Neural cell (in vitro differentiated cells): ENCODE measurements around the gene SYT6. TPM values are rescaled to one million over a fixed set of nuclear protein-coding genes. Genes with fewer than 3 reads are reported as not detected.

Source experiments
- H2AFZ ChIP-seq: fragments of 200-600, 300-800 bp; sonication (generic), shearing (Covaris generic); 2 replicates; pipeline ENCODE4 v1.6.0; 2014; ENCODE audit warnings: low read depth, mild to moderate bottlenecking, antibody characterized with exemption, low read length, moderate library complexity
- H3F3A ChIP-seq: fragments of 200-600 bp; shearing (Covaris generic); 2 replicates; pipeline ENCODE4 v1.6.1; 2016; ENCODE audit warnings: mild to moderate bottlenecking, moderate library complexity, mixed read lengths, antibody characterized with exemption, low read length; ENCODE audit not compliant: insufficient read depth, poor library complexity, severe bottlenecking
- H3K27ac ChIP-seq: fragments of 200-600, 300-800 bp; sonication (generic), shearing (Covaris generic); 2 replicates; pipeline ENCODE4 v1.5.1; 2014; ENCODE audit warnings: mild to moderate bottlenecking, low read length, moderate library complexity
- H3K27me3 ChIP-seq: fragments of 300-800, 200-600 bp; sonication (generic), shearing (Covaris generic); 2 replicates; pipeline ENCODE4 v1.6.0; 2014; ENCODE audit warnings: mild to moderate bottlenecking, low read depth, low read length, moderate library complexity; ENCODE audit not compliant: insufficient read depth
- H3K36me3 ChIP-seq: fragments of 300-800, 200-600 bp; sonication (generic), shearing (Covaris generic); 2 replicates; pipeline ENCODE4 v1.5.1; 2014; ENCODE audit warnings: mild to moderate bottlenecking, antibody characterized with exemption, low read length, moderate library complexity; ENCODE audit not compliant: insufficient read depth
- H3K4me2 ChIP-seq: fragments of 300-800, 200-600 bp; sonication (generic), shearing (Covaris generic); 2 replicates; pipeline ENCODE4 v1.6.0; 2014; ENCODE audit warnings: mild to moderate bottlenecking, low read length
- H3K4me3 ChIP-seq: fragments of 300-800, 200-600 bp; sonication (generic), shearing (Covaris generic); 2 replicates; pipeline ENCODE4 v1.5.1; 2014; ENCODE audit warnings: mild to moderate bottlenecking, low read length, moderate library complexity
- H3K79me2 ChIP-seq: fragments of 200-600 bp; shearing (Covaris generic); replicated peaks from 2 replicates; pipeline ENCODE4 v1.6.0; 2014; ENCODE audit warnings: mild to moderate bottlenecking, low read length, moderate library complexity; ENCODE audit not compliant: insufficient read depth
- H3K9ac ChIP-seq: fragments of 300-800, 200-600 bp; sonication (generic), shearing (Covaris generic); 2 replicates; pipeline ENCODE4 v1.6.1; 2016; ENCODE audit warnings: mild to moderate bottlenecking, low read length, mixed read lengths
- H3K9me2 ChIP-seq: fragments of 200-600 bp; shearing (Covaris generic); 2 replicates; pipeline ENCODE4 v1.6.1; 2016; ENCODE audit warnings: mild to moderate bottlenecking, low read length, mixed read lengths; ENCODE audit not compliant: insufficient read depth
- H3K9me3 ChIP-seq: fragments of 200-600, 300-800 bp; sonication (generic), shearing (Covaris generic); 2 replicates; pipeline ENCODE4 v1.6.1; 2016; ENCODE audit warnings: mild to moderate bottlenecking, mixed run types, low read length, moderate library complexity, mixed read lengths
- H4K20me1 ChIP-seq: fragments of 200-600 bp; shearing (Covaris generic); 2 replicates; pipeline ENCODE4 v1.6.1; 2016; ENCODE audit warnings: mild to moderate bottlenecking, mixed run types; ENCODE audit not compliant: insufficient read depth
- CTCF ChIP-seq: fragments of 450-650 bp; IDR thresholded peaks from 2 replicates; pipeline ENCODE4 v1.5.1; 2014; ENCODE audit warnings: antibody characterized with exemption, mild to moderate bottlenecking, moderate library complexity; ENCODE audit not compliant: poor library complexity, severe bottlenecking
- EP300 ChIP-seq: fragments of 450-650 bp; conservative IDR thresholded peaks from 2 replicates; pipeline ENCODE4 v1.6.1; 2014; ENCODE audit warnings: antibody characterized with exemption, mild to moderate bottlenecking, moderate library complexity; ENCODE audit not compliant: poor library complexity, severe bottlenecking
- EZH2 ChIP-seq: fragments of 200-600, 300-800 bp; shearing (Covaris generic), sonication (generic); IDR thresholded peaks from 2 replicates; pipeline ENCODE4 v1.6.1; 2014; ENCODE audit warnings: antibody characterized with exemption, low read length, borderline replicate concordance, mild to moderate bottlenecking; ENCODE audit not compliant: insufficient read depth, poor library complexity, severe bottlenecking
- MXI1 ChIP-seq: fragments of 450-650 bp; conservative IDR thresholded peaks from 2 replicates; pipeline ENCODE4 v1.6.1; 2014; ENCODE audit warnings: antibody characterized with exemption, mild to moderate bottlenecking; ENCODE audit not compliant: poor library complexity, severe bottlenecking
- POLR2AphosphoS5 ChIP-seq: IDR thresholded peaks from 2 replicates; pipeline ENCODE4 v1.6.1; 2012
- RAD21 ChIP-seq: fragments of 450-650 bp; conservative IDR thresholded peaks from 2 replicates; pipeline ENCODE4 v1.6.1; 2014; ENCODE audit warnings: antibody characterized with exemption, mild to moderate bottlenecking, moderate library complexity
- SMC3 ChIP-seq: fragments of 450-650 bp; conservative IDR thresholded peaks from 2 replicates; pipeline ENCODE4 v1.6.1; 2014; ENCODE audit warnings: antibody characterized with exemption, mild to moderate bottlenecking, moderate library complexity; ENCODE audit not compliant: poor library complexity
- TAF1 ChIP-seq: IDR thresholded peaks from 2 replicates; pipeline ENCODE4 v1.6.1; 2012; ENCODE audit warnings: low read depth
- polyA plus RNA-seq: library from polyadenylated mRNA; depleted of rRNA; stranded (reverse); fragments of >200 nt; gene quantifications from 2 replicates; pipeline ENCODE4 v1.2.3, GENCODE V29; 2014
- TF ChIP-seq, protein P1 (sequence below): IDR thresholded peaks from 2 replicates; pipeline ENCODE4 v1.6.1; 2012; ENCODE audit warnings: borderline replicate concordance

SYT6 gene
- polyA plus RNA-seq, 1 donor from 2014 or later: 8.1 TPM

DNA sequence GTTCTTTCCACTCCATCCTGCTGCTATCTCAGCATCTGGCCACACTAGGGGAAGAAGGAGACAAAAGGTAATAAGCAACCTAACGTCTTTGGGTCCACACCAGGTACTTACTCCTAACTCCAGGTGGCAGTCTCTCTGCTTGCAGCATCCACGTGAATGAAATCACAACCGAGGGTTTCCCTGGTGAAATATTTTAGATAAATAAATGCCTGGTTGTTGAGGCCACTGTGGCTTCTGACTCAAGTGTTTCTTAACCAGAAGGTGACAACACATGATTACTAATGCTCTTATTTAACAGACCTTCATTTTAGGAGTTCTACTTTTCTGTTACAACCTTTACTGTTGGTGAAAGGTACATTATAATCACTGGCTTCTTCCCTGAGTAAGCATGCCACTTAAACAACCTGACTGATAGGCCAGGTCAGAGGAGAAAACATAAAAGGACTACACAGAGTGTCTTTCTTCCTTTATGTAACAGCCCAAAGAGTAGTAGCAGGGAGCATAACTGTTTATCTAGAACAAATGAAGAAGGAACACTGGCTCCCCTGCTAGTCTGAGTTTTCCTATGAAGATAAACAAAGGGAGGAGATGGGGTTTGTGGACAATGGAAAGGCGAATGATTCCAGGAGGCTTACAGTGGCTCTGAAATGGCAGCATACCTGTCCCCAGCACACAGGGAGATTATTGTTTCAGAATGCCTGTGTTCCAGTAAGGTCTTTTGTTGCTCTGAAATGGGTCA is 59.9 kb downstream of the SYT6 start:
- Histone ChIP-seq H3K27ac (peak overlapping the region; percentile 44), H2AFZ (no peak overlapping the region), H3K9me2 (no peaks in the 10 kb centered on the region), H3K9ac (no peak overlapping the region), H3K4me3 (no peak overlapping the region), H3K27me3 (no peaks in the 10 kb centered on the region), H3K79me2 (no peaks in the 10 kb centered on the region), H3K4me2 (no peak overlapping the region), H4K20me1 (no peaks in the 10 kb centered on the region), H3K9me3 (no peaks in the 10 kb centered on the region), H3F3A (peaks cover 6% of the 10 kb centered on the region), H3K36me3 (no peaks in the 10 kb centered on the region)
- TF ChIP-seq SMC3 (no peak), EZH2 (no peak), EP300 (no peak), CTCF (no peak), MXI1 (no peak), POLR2AphosphoS5 (no peak), TAF1 (no peak), RAD21 (no peak)
- TF ChIP-seq, protein P1, sequence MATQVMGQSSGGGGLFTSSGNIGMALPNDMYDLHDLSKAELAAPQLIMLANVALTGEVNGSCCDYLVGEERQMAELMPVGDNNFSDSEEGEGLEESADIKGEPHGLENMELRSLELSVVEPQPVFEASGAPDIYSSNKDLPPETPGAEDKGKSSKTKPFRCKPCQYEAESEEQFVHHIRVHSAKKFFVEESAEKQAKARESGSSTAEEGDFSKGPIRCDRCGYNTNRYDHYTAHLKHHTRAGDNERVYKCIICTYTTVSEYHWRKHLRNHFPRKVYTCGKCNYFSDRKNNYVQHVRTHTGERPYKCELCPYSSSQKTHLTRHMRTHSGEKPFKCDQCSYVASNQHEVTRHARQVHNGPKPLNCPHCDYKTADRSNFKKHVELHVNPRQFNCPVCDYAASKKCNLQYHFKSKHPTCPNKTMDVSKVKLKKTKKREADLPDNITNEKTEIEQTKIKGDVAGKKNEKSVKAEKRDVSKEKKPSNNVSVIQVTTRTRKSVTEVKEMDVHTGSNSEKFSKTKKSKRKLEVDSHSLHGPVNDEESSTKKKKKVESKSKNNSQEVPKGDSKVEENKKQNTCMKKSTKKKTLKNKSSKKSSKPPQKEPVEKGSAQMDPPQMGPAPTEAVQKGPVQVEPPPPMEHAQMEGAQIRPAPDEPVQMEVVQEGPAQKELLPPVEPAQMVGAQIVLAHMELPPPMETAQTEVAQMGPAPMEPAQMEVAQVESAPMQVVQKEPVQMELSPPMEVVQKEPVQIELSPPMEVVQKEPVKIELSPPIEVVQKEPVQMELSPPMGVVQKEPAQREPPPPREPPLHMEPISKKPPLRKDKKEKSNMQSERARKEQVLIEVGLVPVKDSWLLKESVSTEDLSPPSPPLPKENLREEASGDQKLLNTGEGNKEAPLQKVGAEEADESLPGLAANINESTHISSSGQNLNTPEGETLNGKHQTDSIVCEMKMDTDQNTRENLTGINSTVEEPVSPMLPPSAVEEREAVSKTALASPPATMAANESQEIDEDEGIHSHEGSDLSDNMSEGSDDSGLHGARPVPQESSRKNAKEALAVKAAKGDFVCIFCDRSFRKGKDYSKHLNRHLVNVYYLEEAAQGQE: no peak

GRCh38 chr1:114092186-114093062 is 61.2 kb downstream of the SYT6 start:
- TF ChIP-seq, protein P1: no peak
- TF ChIP-seq SMC3 (no peak), RAD21 (no peak), CTCF (no peak), POLR2AphosphoS5 (no peak), TAF1 (no peak), EZH2 (no peak), MXI1 (no peak), EP300 (no peak)
- H3K27ac ChIP-seq: peak overlapping the region; percentile 35
- no peak overlapping the region for H2AFZ ChIP-seq
- H3K36me3 ChIP-seq: no peaks in the 10 kb centered on the region
- no peaks in the 10 kb centered on the region for H3K27me3 ChIP-seq
- H4K20me1 ChIP-seq: no peaks in the 10 kb centered on the region
- peak overlapping the region; percentile 40 for H3K4me2 ChIP-seq
- H3F3A ChIP-seq: peaks cover 6% of the 10 kb centered on the region
- H3K9ac ChIP-seq: peak overlapping the region; percentile 7
- no peak overlapping the region for H3K4me3 ChIP-seq
- no peaks in the 10 kb centered on the region for H3K9me3 ChIP-seq
- no peaks in the 10 kb centered on the region for H3K79me2 ChIP-seq
- H3K9me2 ChIP-seq: no peaks in the 10 kb centered on the region
